Neutrophil (primary cell): ENCODE measurements around the gene SLC28A2.
"Not testable (repeated sequence)": the region's sequence is repeated elsewhere in the genome, so short reads cannot be mapped to it uniquely, and the experiment has no call there.

Experiments
- H3K27ac ChIP-seq: fragments of 200-600 bp; sonication (generic); 2 replicates; pipeline ENCODE4 v1.5.1; 2016; ENCODE audit warnings: mild to moderate bottlenecking, moderate library complexity
- H3K27me3 ChIP-seq: fragments of 200-600 bp; sonication (generic); 2 replicates; pipeline ENCODE4 v1.6.0; 2016; ENCODE audit warnings: mild to moderate bottlenecking
- H3K36me3 ChIP-seq: fragments of 200-600 bp; sonication (generic); 2 replicates; pipeline ENCODE4 v1.5.1; 2017
- H3K4me1 ChIP-seq, 2 experiments: fragments of 200-600 bp in 1 of 2; sonication (generic) in 1 of 2; 1 replicate in 1 of 2; 2 replicates in 1 of 2; pipeline versions ENCODE4 v1.5.1 to v1.6.1; 2013 to 2016; ENCODE audit warnings: low read depth in 1 of 2, low read length in 1 of 2, mild to moderate bottlenecking in 1 of 2, moderate library complexity in 1 of 2; ENCODE audit not compliant: control insufficient read depth in 1 of 2, insufficient read depth in 1 of 2
- H3K4me3 ChIP-seq, 2 experiments: fragments of 200-600 bp in 1 of 2; sonication (generic) in 1 of 2; 1 replicate in 1 of 2; 2 replicates in 1 of 2; pipeline ENCODE4 v1.5.1; 2013 to 2016; ENCODE audit warnings: low read depth in 1 of 2, low read length in 1 of 2, mild to moderate bottlenecking in 1 of 2, moderate library complexity in 1 of 2
- H3K9me3 ChIP-seq: fragments of 200-600 bp; sonication (generic); 2 replicates; pipeline ENCODE4 v1.5.1; 2016
- TF ChIP-seq, protein P1 (sequence below): fragments of 200-600 bp; sonication (generic); IDR thresholded peaks from 2 replicates; pipeline ENCODE4 v1.5.1; 2016; ENCODE audit warnings: antibody characterized with exemption

The SLC28A2 gene

DNA sequence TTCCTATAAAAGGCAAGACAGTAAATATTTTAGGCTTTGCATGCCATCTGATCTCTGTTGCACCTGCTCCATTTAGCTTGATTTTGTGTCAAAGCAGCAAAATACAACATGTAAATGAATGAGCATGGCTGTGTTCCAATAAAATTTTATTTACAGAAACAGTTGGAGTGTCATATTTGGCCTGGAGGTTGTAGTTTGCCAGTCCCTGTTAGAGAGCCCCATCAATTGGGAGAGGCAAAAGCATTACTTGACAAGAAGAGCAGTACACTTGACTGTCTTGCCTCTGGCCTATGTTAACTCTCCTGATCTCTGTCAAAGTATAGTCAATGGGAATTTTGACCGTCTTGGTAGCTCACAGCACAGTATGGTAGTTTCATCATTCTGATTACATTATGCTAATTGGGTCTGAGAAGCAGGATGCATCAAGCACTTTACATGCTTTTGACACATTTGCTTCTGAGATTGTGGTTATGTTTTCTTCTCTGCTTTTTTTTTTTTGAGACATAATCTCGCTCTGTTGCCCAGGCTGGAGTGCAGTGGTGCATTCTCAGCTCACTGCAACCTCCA, 35.4 kb downstream of the SLC28A2 start:
- Histone ChIP-seq H3K36me3 (no peaks in the 10 kb centered on the region), H3K4me3 (no peak overlapping the region), H3K27ac (no peak overlapping the region), H3K9me3 (no peaks in the 10 kb centered on the region), H3K27me3 (peaks cover 19% of the 10 kb centered on the region), H3K4me1 (no peaks in the 10 kb centered on the region)
- TF ChIP-seq, protein P1, sequence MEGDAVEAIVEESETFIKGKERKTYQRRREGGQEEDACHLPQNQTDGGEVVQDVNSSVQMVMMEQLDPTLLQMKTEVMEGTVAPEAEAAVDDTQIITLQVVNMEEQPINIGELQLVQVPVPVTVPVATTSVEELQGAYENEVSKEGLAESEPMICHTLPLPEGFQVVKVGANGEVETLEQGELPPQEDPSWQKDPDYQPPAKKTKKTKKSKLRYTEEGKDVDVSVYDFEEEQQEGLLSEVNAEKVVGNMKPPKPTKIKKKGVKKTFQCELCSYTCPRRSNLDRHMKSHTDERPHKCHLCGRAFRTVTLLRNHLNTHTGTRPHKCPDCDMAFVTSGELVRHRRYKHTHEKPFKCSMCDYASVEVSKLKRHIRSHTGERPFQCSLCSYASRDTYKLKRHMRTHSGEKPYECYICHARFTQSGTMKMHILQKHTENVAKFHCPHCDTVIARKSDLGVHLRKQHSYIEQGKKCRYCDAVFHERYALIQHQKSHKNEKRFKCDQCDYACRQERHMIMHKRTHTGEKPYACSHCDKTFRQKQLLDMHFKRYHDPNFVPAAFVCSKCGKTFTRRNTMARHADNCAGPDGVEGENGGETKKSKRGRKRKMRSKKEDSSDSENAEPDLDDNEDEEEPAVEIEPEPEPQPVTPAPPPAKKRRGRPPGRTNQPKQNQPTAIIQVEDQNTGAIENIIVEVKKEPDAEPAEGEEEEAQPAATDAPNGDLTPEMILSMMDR, result no peak

GRCh38 chr15:45288947-45289346, 36.9 kb downstream of the SLC28A2 start:
- H3K27ac ChIP-seq, result no peak overlapping the region
- H3K4me3 ChIP-seq, result no peak overlapping the region
- peaks cover 17% of the 10 kb centered on the region for H3K27me3 ChIP-seq
- H3K9me3 ChIP-seq, result no peaks in the 10 kb centered on the region
- TF ChIP-seq, protein P1, result no peak
- H3K36me3 ChIP-seq, result no peaks in the 10 kb centered on the region
- no peaks in the 10 kb centered on the region for H3K4me1 ChIP-seq

GRCh38 chr15:45291822-45292582, 40.0 kb downstream of the SLC28A2 start:
- Histone ChIP-seq H3K27ac (no peak overlapping the region), H3K9me3 (no peaks in the 10 kb centered on the region), H3K4me1 (no peaks in the 10 kb centered on the region), H3K4me3 (no peak overlapping the region), H3K36me3 (no peaks in the 10 kb centered on the region), H3K27me3 (no peaks in the 10 kb centered on the region)
- TF ChIP-seq, protein P1, result no peak

- not testable (repeated sequence) for H3K36me3 ChIP-seq, H3K9me3 ChIP-seq, H3K4me3 ChIP-seq, H3K27ac ChIP-seq, H3K27me3 ChIP-seq, H3K4me1 ChIP-seq
Measured at GRCh38 chr15:45293326-45293725, 41.3 kb downstream of the SLC28A2 start.

GRCh38 chr15:45298964-45299378, 46.9 kb downstream of the SLC28A2 start:
- not testable (repeated sequence) for H3K9me3 ChIP-seq, H3K4me1 ChIP-seq, H3K27me3 ChIP-seq, H3K4me3 ChIP-seq, H3K27ac ChIP-seq, H3K36me3 ChIP-seq

DNA sequence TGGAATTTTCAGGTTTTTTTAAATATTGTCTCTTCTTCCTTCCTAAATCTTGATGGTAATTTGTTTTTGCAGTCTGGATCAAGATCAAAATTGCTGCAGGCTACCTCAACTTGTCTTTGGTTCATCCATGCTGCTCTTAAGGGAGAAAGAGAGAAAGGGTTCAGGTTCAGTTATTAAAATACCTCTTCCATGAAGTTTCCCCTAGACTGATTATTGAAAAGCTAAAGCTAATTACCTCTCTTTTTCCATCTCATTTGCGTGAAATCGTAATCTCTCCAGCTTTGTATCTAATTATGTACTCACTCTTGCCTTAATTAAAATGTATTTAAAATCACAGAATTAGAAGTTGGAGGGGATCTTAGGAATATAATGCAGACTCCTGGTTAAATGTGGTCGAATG, 52.7 kb downstream of the SLC28A2 start:
- Histone ChIP-seq H3K4me3 (no peak overlapping the region), H3K4me1 (no peaks in the 10 kb centered on the region), H3K36me3 (no peaks in the 10 kb centered on the region), H3K27ac (no peak overlapping the region), H3K9me3 (no peaks in the 10 kb centered on the region), H3K27me3 (peaks cover 21% of the 10 kb centered on the region)
- TF ChIP-seq, protein P1, result no peak
